Amygdala (tissue), 56 donors: ENCODE measurements around the gene CSMD2.

ENCODE experiments used
- DNase-seq, 56 donors: peaks; one replicate each; lab custom pipeline; 2025; lab: John Stamatoyannopoulos, UW

Gene CSMD2

DNA sequence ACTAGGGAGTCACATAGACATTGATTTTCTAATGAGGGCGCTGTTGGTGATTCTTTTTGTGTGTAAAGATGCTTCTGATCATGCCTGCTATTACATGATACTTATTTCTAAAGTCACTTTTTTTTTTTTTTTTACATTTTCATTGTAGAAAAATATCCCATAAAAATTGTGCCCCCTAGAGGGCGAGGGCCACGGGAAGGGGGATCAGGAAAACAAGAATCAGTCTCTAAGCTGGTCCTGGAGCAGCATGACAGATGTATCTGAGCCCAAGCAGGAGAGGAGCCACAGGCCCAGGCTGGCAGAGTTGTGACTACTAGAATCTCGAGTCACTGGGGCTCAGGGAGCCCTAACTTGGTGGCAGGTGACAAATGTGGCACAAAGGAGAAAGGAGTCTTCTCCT is 664.5 kb downstream of the CSMD2 start:
- no peak for DNase-seq

GRCh38 chr1:33497410-33497809 is 667.6 kb downstream of the CSMD2 start:
- DNase-seq, result no peak

GRCh38 chr1:33494929-33495328 is 670.1 kb downstream of the CSMD2 start:
- DNase-seq, result no peak

DNA sequence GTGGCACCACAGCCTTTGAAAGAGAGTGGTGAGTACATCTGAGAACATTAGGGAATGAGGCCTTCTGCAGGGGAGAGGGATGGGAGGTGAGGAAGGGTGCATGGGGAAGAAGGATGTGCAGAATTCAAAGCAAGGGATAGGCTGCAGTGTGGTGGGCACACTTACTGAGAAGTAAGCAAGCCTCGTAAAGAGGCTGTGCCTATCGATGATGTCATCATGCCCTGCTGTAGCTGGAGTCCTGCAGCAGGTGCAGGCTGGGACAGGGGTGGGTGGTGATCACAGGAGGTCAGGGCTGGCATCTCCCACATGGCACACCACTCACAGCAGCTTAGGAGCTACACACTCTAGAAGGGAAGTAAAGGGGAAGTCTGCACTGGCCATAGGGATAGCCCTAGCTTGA is 676.4 kb downstream of the CSMD2 start:
- no peak for DNase-seq

DNA sequence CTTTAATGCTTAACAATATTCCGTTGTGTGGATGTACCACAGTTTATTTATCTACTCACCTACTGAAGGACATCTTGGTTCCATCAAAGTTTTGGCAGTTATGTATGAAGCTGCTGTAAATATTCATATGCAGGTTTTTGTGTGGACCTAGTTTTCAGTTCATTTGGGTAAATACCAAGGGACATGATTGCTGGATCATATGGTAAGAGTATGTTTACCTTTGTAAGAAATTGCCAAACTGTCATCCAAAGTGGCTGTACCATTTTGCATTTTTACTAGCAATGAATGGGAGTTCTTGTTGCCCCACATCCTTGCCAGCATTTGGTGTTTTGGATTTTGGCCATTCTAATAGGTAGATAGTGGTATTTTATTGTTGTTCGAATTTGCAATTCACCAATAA is 682.6 kb downstream of the CSMD2 start:
- DNase-seq, result no peak

GRCh38 chr1:33477451-33477850 is 687.6 kb downstream of the CSMD2 start:
- no peak for DNase-seq

DNA sequence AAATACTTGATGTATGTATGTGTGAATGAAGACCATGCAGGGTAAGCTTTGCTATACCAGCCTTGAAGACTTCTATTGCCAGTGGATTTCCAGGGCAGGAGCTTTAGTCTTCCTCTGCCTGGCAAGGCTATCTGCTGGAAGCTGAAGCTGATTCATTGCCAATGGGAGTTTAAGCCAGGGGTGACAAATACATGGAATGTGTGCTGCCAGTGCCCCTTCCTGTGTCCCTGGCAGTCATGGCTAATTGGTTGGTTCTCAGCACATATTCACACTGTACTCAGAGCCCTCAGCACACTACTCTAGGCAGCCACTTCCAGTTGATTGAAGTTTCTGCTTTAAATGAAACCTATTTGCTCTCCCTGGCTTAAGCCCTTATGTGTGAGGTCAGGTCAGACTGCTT is 691.1 kb downstream of the CSMD2 start:
- DNase-seq, result no peak

- peak in 55 of 56 donors; percentile 77 to 100 (median 98) for DNase-seq
Measured at GRCh38 chr1:33472269-33472980, 692.6 kb downstream of the CSMD2 start, which contains the start of gene ZSCAN20. TSS of gene ZSCAN20 (plus strand) at chr1:33472645. CDS start at chr1:33479289, 6,644 bp downstream.

DNA sequence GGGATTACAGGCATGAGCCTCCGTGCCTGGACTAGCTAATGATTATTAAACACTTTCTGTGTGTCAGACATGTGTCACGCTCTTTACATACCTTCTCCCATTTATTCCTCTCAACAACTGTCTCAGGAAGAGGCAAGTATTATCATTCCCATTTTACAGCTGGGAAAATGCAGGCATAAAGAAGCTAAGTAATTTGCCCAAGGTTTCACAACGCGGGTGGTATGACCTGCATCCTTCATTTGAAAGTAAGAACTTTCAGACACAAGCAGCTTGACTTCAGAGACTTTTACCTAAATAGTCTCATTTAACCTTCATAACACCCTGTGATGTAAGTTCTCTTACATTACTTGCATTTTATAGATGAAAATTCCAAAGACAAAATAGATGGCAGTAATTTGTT is 693.6 kb downstream of the CSMD2 start:
- DNase-seq, result no peak

DNA sequence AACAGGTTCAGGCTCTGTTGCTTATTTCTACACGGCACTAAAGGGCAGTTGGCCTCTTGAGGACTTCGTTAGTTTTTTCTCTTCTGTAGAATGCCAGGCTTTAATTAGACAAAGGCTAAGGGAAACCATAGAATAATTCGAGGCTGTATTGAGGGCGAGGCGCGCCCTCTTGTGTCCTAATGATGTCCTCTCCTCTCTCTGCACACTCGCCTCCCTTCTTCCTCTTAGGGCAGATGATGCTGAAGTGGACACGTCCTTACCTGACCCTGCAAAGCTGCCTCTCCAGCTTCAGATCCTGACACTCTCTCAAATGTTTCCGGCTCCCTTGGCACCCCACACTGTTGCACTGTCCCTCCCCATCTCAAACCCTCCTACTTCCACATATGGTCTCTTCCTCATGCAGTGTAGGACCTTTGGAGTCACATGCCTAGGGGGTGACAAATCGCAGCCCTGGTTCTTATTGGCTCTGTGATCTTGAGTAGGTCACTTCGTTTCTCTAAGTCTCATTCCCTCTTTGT is 694.5 kb downstream of the CSMD2 start:
- DNase-seq, result peak in 51 of 56 donors; percentile 25 to 91 (median 65)

GRCh38 chr1:33469691-33470090 is 695.3 kb downstream of the CSMD2 start:
- no peak for DNase-seq

DNA sequence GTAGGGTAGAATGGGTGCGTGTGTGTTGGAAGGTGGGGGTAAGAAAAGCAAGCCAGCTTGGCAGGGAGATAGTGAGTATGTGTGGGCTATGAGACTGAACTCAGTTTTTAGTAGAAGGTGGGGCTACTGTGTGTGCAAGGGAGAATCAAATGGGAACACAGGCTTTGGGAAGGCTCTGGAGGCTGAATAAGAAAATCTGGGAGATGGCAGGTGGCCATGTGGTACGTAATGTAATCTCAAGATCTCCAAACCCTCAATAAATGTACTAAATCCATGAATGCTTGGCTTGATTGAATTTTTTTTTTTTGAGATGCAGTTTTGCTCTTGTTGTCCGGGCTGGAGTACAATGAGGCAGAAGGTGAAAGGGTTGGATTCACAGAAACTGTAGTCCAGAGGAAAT is 696.1 kb downstream of the CSMD2 start:
- DNase-seq, result peak in 1 of 56 donors; percentile 21

DNA sequence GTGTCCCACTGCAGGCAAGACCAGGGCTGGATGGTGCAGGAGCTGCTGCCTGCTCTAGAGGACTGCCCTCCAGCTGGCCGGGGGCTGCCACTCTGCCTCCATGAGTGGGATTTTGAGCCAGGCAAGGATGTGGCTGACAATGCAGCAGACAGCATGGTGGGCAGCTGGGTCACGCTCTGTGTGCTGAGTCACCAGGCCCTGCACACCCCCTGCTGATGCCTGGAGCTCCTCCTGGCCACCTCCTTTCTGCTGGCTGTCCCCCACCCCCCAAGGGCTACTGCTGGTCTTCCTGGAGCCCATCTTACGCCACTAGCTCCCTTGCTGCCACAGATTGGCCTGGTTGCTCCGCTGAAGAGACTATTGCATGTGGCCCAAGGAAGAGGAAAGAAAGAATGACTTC is 696.5 kb downstream of the CSMD2 start:
- no peak for DNase-seq

DNA sequence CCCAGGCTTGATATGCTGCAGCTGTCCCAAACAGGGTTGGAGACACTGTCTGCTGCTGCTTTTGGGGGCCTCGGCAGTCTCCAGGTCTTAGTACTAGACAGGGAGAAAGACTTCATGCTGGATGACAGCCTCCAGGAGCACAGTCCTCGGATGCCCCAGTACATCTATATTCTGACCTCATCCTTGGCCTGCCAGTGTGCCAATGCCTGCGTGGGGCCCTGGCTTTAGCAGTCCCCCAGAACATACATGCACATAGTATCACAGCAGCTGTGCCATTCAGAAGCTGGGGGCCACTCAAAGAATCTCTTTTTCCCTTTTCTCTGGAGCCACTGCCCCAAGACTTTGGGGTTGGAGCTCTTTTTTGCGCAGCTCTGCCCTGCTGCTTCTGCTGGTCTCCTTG is 697.0 kb downstream of the CSMD2 start:
- peak in 6 of 56 donors; percentile 5 to 29 (median 18) for DNase-seq

- DNase-seq, result peak in 3 of 56 donors; percentile 9 to 24 (median 10)
Measured at GRCh38 chr1:33466159-33466558, 698.9 kb downstream of the CSMD2 start.

DNA sequence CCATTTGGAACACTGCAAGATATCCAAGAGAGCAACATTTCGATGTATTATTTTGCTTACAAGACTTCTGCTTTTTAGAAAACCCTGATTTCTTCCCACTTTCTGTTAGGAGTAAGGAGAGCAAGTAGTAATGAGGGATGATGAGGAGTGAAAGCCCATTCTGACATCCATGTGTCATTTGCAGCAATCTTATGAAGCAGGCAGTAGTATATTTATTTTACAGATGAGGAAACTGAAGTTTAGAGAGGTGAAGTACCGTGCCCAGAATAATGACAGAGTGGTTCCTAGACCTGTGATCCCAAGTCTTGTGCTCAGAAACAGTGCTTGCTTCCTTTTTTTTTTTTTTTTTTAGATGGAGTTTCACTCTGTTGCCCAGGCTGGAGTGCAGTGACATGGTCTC is 699.7 kb downstream of the CSMD2 start:
- no peak for DNase-seq

GRCh38 chr1:33464552-33464951 is 700.5 kb downstream of the CSMD2 start:
- DNase-seq, result no peak
